Endothelial cell of umbilical vein (primary cell): ENCODE results near the gene KIF25. TPM values are rescaled to one million over a fixed set of nuclear protein-coding genes. Genes with fewer than 3 reads are reported as not detected.

Experiments
- BruUV-seq: library from RNA; stranded (reverse); fragments of 400-500 nt; replicated peaks from 2 replicates; lab custom pipeline; 2021; lab: Mats Ljungman, UMichigan
- CTCF ChIA-PET: fragments of 300-600, 350-600 bp; sonication (Branson Sonifier 250); formaldehyde crosslinking; loops from one replicate; lab custom pipeline; 2021; ENCODE audit warnings: antibody characterized with exemption, inconsistent platforms; lab: Charles Lee
- POLR2A ChIA-PET: fragments of 300-600, 350-600 bp; sonication (Branson Sonifier 250); formaldehyde crosslinking; loops from one replicate; lab custom pipeline; 2021; ENCODE audit warnings: antibody characterized with exemption, inconsistent platforms; lab: Charles Lee
- DNase-seq: peaks from one replicate; pipeline ENCODE4 v3.0.0-alpha.2; 2011; ENCODE audit warnings: low read depth, low spot score
- FAIRE-seq: peaks from 2 replicates; lab custom pipeline; 2011; peaks lifted over from hg19 to GRCh38; lab: Jason Lieb, UNC
- H2AFZ ChIP-seq: 2 replicates; pipeline ENCODE4 v1.6.0; 2012; ENCODE audit warnings: low read depth, low read length, control low read depth, inconsistent platforms
- H3K27ac ChIP-seq: 2 replicates; pipeline ENCODE4 v1.5.1; 2011; ENCODE audit warnings: low read depth, mild to moderate bottlenecking, control low read depth, low read length, moderate library complexity; ENCODE audit not compliant: insufficient read depth
- H3K27me3 ChIP-seq, 2 experiments: 2 replicates each; pipeline versions ENCODE4 v1.6.0 to v1.6.1; 2011; ENCODE audit warnings: low read length in 2 of 2, mixed read lengths in 1 of 2; ENCODE audit not compliant: control insufficient read depth in 2 of 2, insufficient read depth in 2 of 2
- H3K36me3 ChIP-seq, 2 experiments: 2 replicates in 1 of 2; 3 replicates in 1 of 2; pipeline ENCODE4 v1.5.1; 2011; ENCODE audit warnings: low read length in 2 of 2, mild to moderate bottlenecking in 1 of 2, moderate library complexity in 1 of 2; ENCODE audit not compliant: control insufficient read depth in 2 of 2, insufficient read depth in 2 of 2; ENCODE audit errors: extremely low read depth in 1 of 2
- H3K4me1 ChIP-seq: 3 replicates; pipeline ENCODE4 v1.5.1; 2011; ENCODE audit warnings: mild to moderate bottlenecking, low read length; ENCODE audit not compliant: control insufficient read depth, insufficient read depth; ENCODE audit errors: extremely low read depth
- H3K4me2 ChIP-seq: 2 replicates; pipeline ENCODE4 v1.6.1; 2011; ENCODE audit warnings: low read length, control low read depth, mixed read lengths; ENCODE audit not compliant: insufficient read depth
- H3K4me3 ChIP-seq, 3 experiments: fragments of 200-600 bp in 1 of 3; sonication (generic), shearing (Covaris generic) in 1 of 3; replicated peaks in 1 of 3; 2 replicates each; pipeline ENCODE4 v1.5.1; 2011 to 2016; ENCODE audit warnings: control low read depth in 3 of 3, low read length in 3 of 3, mild to moderate bottlenecking in 2 of 3, inconsistent platforms in 1 of 3, low read depth in 1 of 3, moderate library complexity in 1 of 3; ENCODE audit not compliant: insufficient read depth in 1 of 3
- H3K79me2 ChIP-seq: 2 replicates; pipeline ENCODE4 v1.6.0; 2012; ENCODE audit warnings: low read length, inconsistent platforms; ENCODE audit not compliant: control insufficient read depth, insufficient read depth
- H3K9ac ChIP-seq: replicated peaks from 2 replicates; pipeline ENCODE3; 2011; ENCODE audit warnings: low read length, control low read depth; ENCODE audit not compliant: insufficient read depth; ENCODE audit errors: extremely low read depth
- H3K9me1 ChIP-seq: replicated peaks from 3 replicates; pipeline ENCODE4 v1.6.0; 2011; ENCODE audit warnings: mild to moderate bottlenecking, low read length; ENCODE audit not compliant: control insufficient read depth, insufficient read depth; ENCODE audit errors: extremely low read depth
- H3K9me3 ChIP-seq: replicated peaks from 2 replicates; pipeline ENCODE4 v1.5.1; 2012; ENCODE audit warnings: low read length, inconsistent platforms; ENCODE audit not compliant: control insufficient read depth, insufficient read depth
- H4K20me1 ChIP-seq: replicated peaks from 2 replicates; pipeline ENCODE3; 2011; ENCODE audit warnings: mild to moderate bottlenecking, low read length; ENCODE audit not compliant: control insufficient read depth, insufficient read depth; ENCODE audit errors: extremely low read depth
- CTCF ChIP-seq, 2 donors: IDR thresholded peaks; 1 replicate in 1 of 2; 2 replicates in 1 of 2; pipeline ENCODE4 v1.5.1; 2011; ENCODE audit warnings: low read length in 2 of 2, mild to moderate bottlenecking in 2 of 2, moderate library complexity in 2 of 2, control low read depth in 1 of 2, inconsistent platforms in 1 of 2, low read depth in 1 of 2; ENCODE audit not compliant: insufficient read depth in 1 of 2; ENCODE audit errors: extremely low read depth in 1 of 2
- EZH2 ChIP-seq: IDR thresholded peaks from 2 replicates; pipeline ENCODE4 v1.6.1; 2012; ENCODE audit warnings: borderline replicate concordance, low read depth, mild to moderate bottlenecking, moderate library complexity, low read length, inconsistent platforms; ENCODE audit not compliant: severe bottlenecking
- FOS ChIP-seq: IDR thresholded peaks from 2 replicates; pipeline ENCODE4 v1.6.1; 2011; ENCODE audit warnings: mild to moderate bottlenecking, low read length, moderate library complexity, borderline replicate concordance; ENCODE audit not compliant: insufficient read depth
- GATA2 ChIP-seq: IDR thresholded peaks from 2 replicates; pipeline ENCODE4 v1.7.0; 2011; ENCODE audit warnings: low read depth, mild to moderate bottlenecking, moderate library complexity, mixed read lengths, low read length; ENCODE audit not compliant: insufficient read length, insufficient read depth
- JUN ChIP-seq: IDR thresholded peaks from 2 replicates; pipeline ENCODE4 v1.6.1; 2011; ENCODE audit warnings: borderline replicate concordance, low read depth; ENCODE audit not compliant: insufficient read length, insufficient read depth
- MAX ChIP-seq: IDR thresholded peaks from 2 replicates; pipeline ENCODE4 v1.6.1; 2011; ENCODE audit not compliant: insufficient read depth, insufficient read length
- MYC ChIP-seq: IDR thresholded peaks from one replicate; pipeline ENCODE4 v1.6.1; 2011; ENCODE audit warnings: mild to moderate bottlenecking, low read depth, low read length
- POLR2A ChIP-seq: IDR thresholded peaks from 2 replicates; pipeline ENCODE4 v1.6.1; 2012; ENCODE audit warnings: low read depth, mild to moderate bottlenecking, control low read depth, low read length
- POLR2AphosphoS5 ChIP-seq: IDR thresholded peaks from 2 replicates; pipeline ENCODE4 v1.6.1; 2012; ENCODE audit warnings: low read depth, mild to moderate bottlenecking, control low read depth, low read length, moderate library complexity; ENCODE audit not compliant: insufficient read depth
- dilution Hi-C: fragments of 300-500 bp; cut with MboI; formaldehyde crosslinking; loops from one replicate; pipeline ENCODE4 v1.15.0; 2019; ENCODE audit warnings: low sequenced_read_pairs; ENCODE audit not compliant: extremely low pct_ligation_motif_present
- intact Hi-C: fragments of 100-400 bp; cut with micrococcal nuclease; formaldehyde crosslinking; loops from one replicate; pipeline ENCODE4 v1.10.0; 2022
- polyA plus RNA-seq, 4 experiments: library from polyadenylated mRNA; depleted of rRNA in 3 of 4; stranded (reverse) in 3 of 4; unstranded in 1 of 4; fragments of >200 nt; gene quantifications; 2 replicates each; pipeline versions ENCODE4 v1.2.1 to v1.2.3, GENCODE V29; 2011 to 2012; ENCODE audit warnings: missing spikeins in 1 of 4
- total RNA-seq: library from RNA; stranded (reverse); gene quantifications from 2 replicates; pipeline ENCODE4 v1.2.3, GENCODE V29; 2021

The KIF25 gene
- total and polyA plus RNA-seq, 2 donors (not counting 3 experiments of a cell fraction or from before 2014, with no cell fraction given): not detected

- no peaks in the 10 kb centered on the region for H3K36me3 ChIP-seq
- no peak for FAIRE-seq
- H3K4me2 ChIP-seq: no peak overlapping the region
- intact Hi-C loops (no loop called here), dilution Hi-C loops (no loop called here)
- ChIA-PET CTCF (no interaction called here), POLR2A (no interaction called here)
- no peak overlapping the region for H3K4me3 ChIP-seq
- no peaks in the 10 kb centered on the region for H3K27me3 ChIP-seq
- no peak overlapping the region for H3K9ac ChIP-seq
- no peaks in the 10 kb centered on the region for H3K79me2 ChIP-seq
- H3K4me1 ChIP-seq: peaks cover 27% of the 10 kb centered on the region
- no peaks in the 10 kb centered on the region for H4K20me1 ChIP-seq
- H3K9me3 ChIP-seq: no peaks in the 10 kb centered on the region
- no peak overlapping the region for H3K27ac ChIP-seq
- H3K9me1 ChIP-seq: no peaks in the 10 kb centered on the region
- TF ChIP-seq JUN (no peak), POLR2AphosphoS5 (no peak), CTCF (IDR thresholded peaks at IDR 0.05; ENCODE audit: extremely low read depth in 1 of 2, insufficient read depth in 1 of 2, low read depth in 1 of 2, low read length in 2 of 2) (no peak), MYC (no peak), FOS (no peak), POLR2A (no peak), MAX (no peak), GATA2 (no peak), EZH2 (no peak)
- no TSS peak for BruUV-seq
- no peak for DNase-seq
- no peak overlapping the region for H2AFZ ChIP-seq
These were observed 8.3 kb downstream of the KIF25 start for GRCh38 chr6:168005796-168006195.
